ENCODE data around the gene GLS.

- TF ChIP-seq POLR2A (IDR thresholded peaks at IDR 0.05) (no peak), CTCF (IDR thresholded peaks at IDR 0.05) (no peak), EP300 (IDR thresholded peaks at IDR 0.05) (no peak)
These were observed 36.5 kb upstream of the GLS start for GRCh38 chr2:190843890-190844699.
